Cardiac muscle cell (in vitro differentiated cells and primary cell): ENCODE results near the gene TWSG1. TPM values are rescaled to one million over a fixed set of nuclear protein-coding genes. Genes with fewer than 3 reads are reported as not detected.
"Not testable (repeated sequence)": the region's sequence is repeated elsewhere in the genome, so short reads cannot be mapped to it uniquely, and the experiment has no call there.

Source experiments
- DNase-seq, 2 donors: peaks; one replicate each; pipeline versions ENCODE4 v3.0.0 to v3.0.0-alpha.2; 2010 to 2017; ENCODE audit warnings: low read depth in 1 of 2, low spot score in 1 of 2
- H3K27ac ChIP-seq: fragments of 200-600 bp; sonication (generic); 2 replicates; pipeline ENCODE4 v1.5.1; 2016
- H3K27me3 ChIP-seq: fragments of 200-600 bp; sonication (generic); 2 replicates; pipeline ENCODE4 v1.6.0; 2016; ENCODE audit warnings: control low read depth
- H3K36me3 ChIP-seq: fragments of 200-600 bp; sonication (generic); 2 replicates; pipeline ENCODE4 v1.5.1; 2016; ENCODE audit warnings: control low read depth
- H3K4me1 ChIP-seq: fragments of 200-600 bp; sonication (generic); 2 replicates; pipeline ENCODE4 v1.8.1; 2017; ENCODE audit warnings: low read depth, mild to moderate bottlenecking, mixed run types
- H3K4me3 ChIP-seq: fragments of 200-600 bp; sonication (generic); 2 replicates; pipeline ENCODE4 v1.5.1; 2016; ENCODE audit warnings: mild to moderate bottlenecking
- H3K9me3 ChIP-seq: fragments of 200-600 bp; sonication (generic); 2 replicates; pipeline ENCODE4 v1.5.1; 2017; ENCODE audit warnings: low read depth, mild to moderate bottlenecking, control low read depth
- CTCF ChIP-seq: IDR thresholded peaks from 2 replicates; pipeline ENCODE4 v1.5.1; 2012; ENCODE audit warnings: low read depth, mild to moderate bottlenecking, low read length
- polyA plus RNA-seq: library from polyadenylated mRNA; unstranded; fragments of >200 nt; fragmentation: Nextera tagmentation; extraction: Ambion mirVana; gene quantifications from 2 replicates; pipeline ENCODE4 v1.2.1, GENCODE V29; 2016
- total RNA-seq: library from RNA; depleted of rRNA; stranded (reverse); fragments of >200 nt; gene quantifications from 2 replicates; pipeline ENCODE4 v1.2.3, GENCODE V29; 2016

Gene TWSG1
- total and polyA plus RNA-seq, 2 experiments from 2014 or later = 20.9 to 21.2 TPM

DNA sequence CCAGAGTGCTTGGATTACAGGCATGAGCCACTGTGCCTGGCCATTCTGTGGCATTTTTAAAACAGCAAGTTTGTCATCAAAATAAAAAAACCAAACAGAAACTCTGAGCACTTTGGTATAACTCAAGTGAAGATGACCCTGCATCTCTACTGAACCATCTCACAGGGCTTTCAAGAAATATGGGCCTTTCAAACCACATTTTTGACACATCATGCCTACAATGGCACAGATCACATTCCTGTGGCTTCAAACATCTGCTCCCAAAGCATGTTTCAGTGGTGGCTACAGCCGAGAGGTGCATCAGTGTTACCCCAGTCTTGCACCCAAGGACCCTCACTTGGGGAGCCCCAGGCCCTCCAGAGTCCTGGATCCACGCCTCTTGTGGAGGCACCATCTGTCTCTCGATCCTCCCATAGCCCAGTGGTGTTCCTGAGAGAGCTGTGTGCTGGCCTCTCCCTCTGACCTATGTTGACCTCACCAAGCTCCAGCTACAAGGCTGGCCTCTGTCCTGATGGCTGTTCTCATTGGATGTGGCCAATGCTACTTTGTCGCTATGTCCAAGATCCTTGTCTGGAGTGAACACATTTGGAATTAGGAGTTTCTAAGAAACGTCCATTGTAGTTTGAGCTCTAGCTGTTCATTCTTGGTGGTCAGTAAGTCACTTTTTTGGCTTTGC is 85.5 kb downstream of the TWSG1 start:
- H3K36me3 ChIP-seq = no peaks in the 10 kb centered on the region
- TF ChIP-seq CTCF = no peak
- H3K4me3 ChIP-seq = no peak overlapping the region
- H3K4me1 ChIP-seq = no peaks in the 10 kb centered on the region
- peak in 1 of 2 donors; percentile 9 for DNase-seq
- H3K9me3 ChIP-seq = no peaks in the 10 kb centered on the region
- H3K27ac ChIP-seq = no peak overlapping the region
- no peaks in the 10 kb centered on the region for H3K27me3 ChIP-seq

- Histone ChIP-seq H3K27ac (no peak overlapping the region), H3K4me1 (no peaks in the 10 kb centered on the region), H3K27me3 (no peaks in the 10 kb centered on the region), H3K4me3 (no peak overlapping the region), H3K9me3 (no peaks in the 10 kb centered on the region), H3K36me3 (no peaks in the 10 kb centered on the region)
- DNase-seq = no peak
- no peak for TF ChIP-seq CTCF
These were observed 86.7 kb downstream of the TWSG1 start for GRCh38 chr18:9421096-9421900.

GRCh38 chr18:9421901-9422327 is 87.3 kb downstream of the TWSG1 start:
- no peaks in the 10 kb centered on the region for H3K4me1 ChIP-seq
- no peak overlapping the region for H3K27ac ChIP-seq
- no peak for TF ChIP-seq CTCF
- no peak overlapping the region for H3K4me3 ChIP-seq
- no peaks in the 10 kb centered on the region for H3K27me3 ChIP-seq
- no peak for DNase-seq
- no peaks in the 10 kb centered on the region for H3K9me3 ChIP-seq
- no peaks in the 10 kb centered on the region for H3K36me3 ChIP-seq

DNA sequence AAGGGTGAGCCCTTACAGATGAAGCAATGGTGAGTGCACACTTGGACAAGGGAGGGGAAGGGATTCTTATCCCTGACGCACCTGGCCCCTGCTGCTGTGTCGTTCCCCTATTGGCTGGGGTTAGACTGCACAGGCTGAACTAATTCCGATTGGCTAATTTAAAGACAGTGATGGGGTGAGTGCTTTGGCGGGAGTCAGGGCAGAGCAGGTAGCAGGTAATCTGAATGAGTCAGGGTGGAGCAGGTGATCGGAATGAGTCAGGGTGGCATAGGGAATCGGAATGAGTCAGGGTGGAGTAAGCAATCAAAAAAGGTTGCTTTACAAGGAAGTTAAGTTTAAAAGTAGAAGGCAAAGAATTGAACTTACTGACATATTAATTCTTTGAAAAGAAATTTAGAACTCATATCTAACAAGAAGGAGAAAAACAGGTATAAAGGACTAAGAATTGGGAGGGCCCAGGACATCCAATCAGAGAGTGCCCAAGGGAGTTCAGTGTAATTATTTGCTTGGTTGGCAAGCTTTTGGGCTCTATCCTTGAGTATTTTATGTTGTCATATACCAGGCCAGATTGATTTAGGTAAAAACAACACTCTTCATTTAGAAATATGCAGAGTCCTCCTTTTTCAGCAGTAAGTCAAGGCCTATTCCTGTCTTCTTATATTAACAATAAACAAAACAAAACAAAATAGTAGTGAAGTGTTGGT is 88.4 kb downstream of the TWSG1 start:
- Histone ChIP-seq H3K9me3 (no peaks in the 10 kb centered on the region), H3K27ac (no peak overlapping the region), H3K36me3 (no peaks in the 10 kb centered on the region), H3K4me3 (no peak overlapping the region), H3K27me3 (no peaks in the 10 kb centered on the region), H3K4me1 (no peaks in the 10 kb centered on the region)
- no peak for TF ChIP-seq CTCF
- DNase-seq = no peak

DNA sequence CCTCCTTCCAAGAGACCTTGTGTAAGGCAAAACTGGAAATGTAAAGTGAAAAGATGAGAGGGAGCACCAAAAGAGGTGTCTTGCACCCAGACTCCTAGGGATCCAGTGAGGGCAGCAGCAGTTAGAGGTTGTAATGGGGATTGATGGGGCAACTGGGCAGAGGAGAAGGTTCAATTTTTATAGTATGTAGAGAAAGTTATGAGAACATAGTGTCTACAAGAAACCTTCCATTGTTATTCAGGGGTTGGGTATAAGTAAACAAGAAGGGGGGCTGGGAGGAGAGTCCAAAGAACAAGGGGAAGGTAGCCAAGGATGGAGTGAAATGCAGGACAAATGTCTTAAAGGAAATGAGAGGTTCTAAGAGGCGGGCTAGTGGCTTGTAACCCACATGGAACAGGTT is 89.1 kb downstream of the TWSG1 start:
- not testable (repeated sequence) for H3K27ac ChIP-seq, DNase-seq, H3K4me3 ChIP-seq, H3K9me3 ChIP-seq, H3K27me3 ChIP-seq, H3K36me3 ChIP-seq, H3K4me1 ChIP-seq

DNA sequence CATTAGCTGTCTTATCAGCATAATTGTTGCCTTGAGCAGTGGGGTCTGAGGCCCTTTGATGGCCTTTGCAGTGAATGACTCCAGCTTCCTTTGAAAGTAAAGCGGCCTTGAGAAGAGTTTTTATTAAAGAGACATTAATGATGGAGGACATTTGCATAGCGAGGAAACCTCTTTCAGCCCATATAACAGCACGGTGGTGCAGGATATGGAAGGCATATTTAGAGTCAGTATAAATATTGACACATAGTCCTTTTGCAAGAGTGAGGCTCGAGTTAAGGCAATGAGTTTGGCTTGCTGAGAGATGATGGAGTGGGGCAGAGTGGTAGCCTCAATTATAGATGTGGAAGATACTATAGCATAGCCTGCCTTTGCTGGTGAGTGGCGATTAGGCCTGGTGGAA is 89.7 kb downstream of the TWSG1 start:
- not testable (repeated sequence) for H3K9me3 ChIP-seq, DNase-seq, H3K27me3 ChIP-seq, H3K36me3 ChIP-seq, H3K27ac ChIP-seq, H3K4me1 ChIP-seq, H3K4me3 ChIP-seq
